ENCODE data around the gene MTCL3.

MTCL3 gene

GRCh38 chr6:127514773-127515227, 4.3 kb downstream of the MTCL3 start:
- H3K4me3 ChIP-seq (ENCODE audit: insufficient read depth, low read length, poor library complexity, severe bottlenecking), result no peak overlapping the region

GRCh38 chr6:127514179-127514772, 4.9 kb downstream of the MTCL3 start:
- no peaks in the 10 kb centered on the region for H3K36me3 ChIP-seq (ENCODE audit: low read length)
- H3K4me2 ChIP-seq (ENCODE audit: low read depth, low read length, poor library complexity, severe bottlenecking), result no peak overlapping the region
- H4K20me1 ChIP-seq (ENCODE audit: low read depth, low read length), result no peaks in the 10 kb centered on the region
- no peak overlapping the region for H3K27ac ChIP-seq (ENCODE audit: low read depth, low read length)
- H3F3A ChIP-seq (ENCODE audit: insufficient read depth), result no peaks in the 10 kb centered on the region
- no peak overlapping the region for H3K9ac ChIP-seq (ENCODE audit: low read length)
- no peaks in the 10 kb centered on the region for H3K9me3 ChIP-seq (ENCODE audit: insufficient read depth, low read length)
- H3K4me3 ChIP-seq (ENCODE audit: insufficient read depth, low read length, poor library complexity, severe bottlenecking), result no peak overlapping the region
- TF ChIP-seq CTCF (IDR thresholded peaks at IDR 0.05; ENCODE audit: insufficient read depth, low read length, poor library complexity, severe bottlenecking), result no peak
- no peak for TF ChIP-seq EZH2phosphoT487 (conservative IDR thresholded peaks at IDR 0.05; ENCODE audit: low read length)
- H2AFZ ChIP-seq (ENCODE audit: low read depth, low read length, severe bottlenecking), result no peak overlapping the region
- H3K79me2 ChIP-seq (ENCODE audit: insufficient read depth, low read length), result no peaks in the 10 kb centered on the region
- no peaks in the 10 kb centered on the region for H3K9me2 ChIP-seq (replicated peaks; ENCODE audit: insufficient read depth, low read length)
- H3K27me3 ChIP-seq (ENCODE audit: low read length), result no peaks in the 10 kb centered on the region

More at GRCh38 chr6:127514773-127515227, 4.3 kb downstream of the MTCL3 start:
- no peak for TF ChIP-seq EZH2phosphoT487 (conservative IDR thresholded peaks at IDR 0.05; ENCODE audit: low read length)
- no peak for TF ChIP-seq CTCF (IDR thresholded peaks at IDR 0.05; ENCODE audit: insufficient read depth, low read length, poor library complexity, severe bottlenecking)
- no peaks in the 10 kb centered on the region for H3K79me2 ChIP-seq (ENCODE audit: insufficient read depth, low read length)
- H2AFZ ChIP-seq (ENCODE audit: low read depth, low read length, severe bottlenecking), result no peak overlapping the region
- H3K27ac ChIP-seq (ENCODE audit: low read depth, low read length), result no peak overlapping the region
- no peak overlapping the region for H3K9ac ChIP-seq (ENCODE audit: low read length)
- H3K4me2 ChIP-seq (ENCODE audit: low read depth, low read length, poor library complexity, severe bottlenecking), result no peak overlapping the region
- no peaks in the 10 kb centered on the region for H3K9me2 ChIP-seq (replicated peaks; ENCODE audit: insufficient read depth, low read length)
- H3F3A ChIP-seq (ENCODE audit: insufficient read depth), result no peaks in the 10 kb centered on the region
- no peaks in the 10 kb centered on the region for H4K20me1 ChIP-seq (ENCODE audit: low read depth, low read length)
- no peaks in the 10 kb centered on the region for H3K27me3 ChIP-seq (ENCODE audit: low read length)
- H3K9me3 ChIP-seq (ENCODE audit: insufficient read depth, low read length), result no peaks in the 10 kb centered on the region
- H3K36me3 ChIP-seq (ENCODE audit: low read length), result no peaks in the 10 kb centered on the region

- Histone ChIP-seq H3F3A (ENCODE audit: insufficient read depth) (no peaks in the 10 kb centered on the region), H3K27me3 (ENCODE audit: low read length) (no peaks in the 10 kb centered on the region), H4K20me1 (ENCODE audit: low read depth, low read length) (no peaks in the 10 kb centered on the region), H3K4me2 (ENCODE audit: low read depth, low read length, poor library complexity, severe bottlenecking) (no peak overlapping the region), H3K36me3 (ENCODE audit: low read length) (no peaks in the 10 kb centered on the region), H3K79me2 (ENCODE audit: insufficient read depth, low read length) (no peaks in the 10 kb centered on the region), H2AFZ (ENCODE audit: low read depth, low read length, severe bottlenecking) (no peak overlapping the region), H3K4me3 (ENCODE audit: insufficient read depth, low read length, poor library complexity, severe bottlenecking) (no peak overlapping the region), H3K9ac (ENCODE audit: low read length) (no peak overlapping the region), H3K9me2 (replicated peaks; ENCODE audit: insufficient read depth, low read length) (no peaks in the 10 kb centered on the region), H3K27ac (ENCODE audit: low read depth, low read length) (no peak overlapping the region), H3K9me3 (ENCODE audit: insufficient read depth, low read length) (no peaks in the 10 kb centered on the region)
- no peak for TF ChIP-seq EZH2phosphoT487 (conservative IDR thresholded peaks at IDR 0.05; ENCODE audit: low read length)
- TF ChIP-seq CTCF (IDR thresholded peaks at IDR 0.05; ENCODE audit: insufficient read depth, low read length, poor library complexity, severe bottlenecking), result no peak
These were observed 5.7 kb downstream of the MTCL3 start for GRCh38 chr6:127513425-127513824.

Data from SU-DHL-6 (cell line).